Glutamatergic neuron (in vitro differentiated cells): ENCODE measurements around the gene ZSCAN31. TPM values are rescaled to one million over a fixed set of nuclear protein-coding genes. Genes with fewer than 3 reads are reported as not detected.

Experiments used
- DNase-seq: peaks from one replicate; pipeline ENCODE4 v3.0.0; 2022
- H3K27ac Mint-ChIP-seq: one replicate; pipeline ENCODE4 v1.8.0; 2020; ENCODE audit warnings: mild to moderate bottlenecking, mixed read lengths, inconsistent platforms; ENCODE audit not compliant: unreplicated experiment
- H3K27me3 Mint-ChIP-seq: one replicate; pipeline ENCODE4 v1.8.0; 2020; ENCODE audit warnings: mild to moderate bottlenecking, moderate library complexity, mixed read lengths, inconsistent platforms; ENCODE audit not compliant: unreplicated experiment
- H3K36me3 Mint-ChIP-seq: one replicate; pipeline ENCODE4 v1.8.0; 2020; ENCODE audit warnings: mild to moderate bottlenecking, mixed read lengths, inconsistent platforms; ENCODE audit not compliant: unreplicated experiment
- H3K4me1 Mint-ChIP-seq: one replicate; pipeline ENCODE4 v1.8.0; 2020; ENCODE audit warnings: mild to moderate bottlenecking, low read depth, mixed read lengths, inconsistent platforms; ENCODE audit not compliant: unreplicated experiment
- H3K4me3 Mint-ChIP-seq: one replicate; pipeline ENCODE4 v1.8.0; 2020; ENCODE audit warnings: mild to moderate bottlenecking, mixed read lengths, inconsistent platforms; ENCODE audit not compliant: unreplicated experiment
- H3K9me3 Mint-ChIP-seq: one replicate; pipeline ENCODE4 v1.8.0; 2020; ENCODE audit warnings: mild to moderate bottlenecking, moderate library complexity, mixed read lengths, inconsistent platforms; ENCODE audit not compliant: unreplicated experiment
- CTCF ChIP-seq: fragments of 200-600 bp; sonication (generic); IDR thresholded peaks from one replicate; pipeline ENCODE4 v1.5.0; 2021; ENCODE audit not compliant: partially characterized antibody, unreplicated experiment
- total RNA-seq: library from RNA; stranded (reverse); fragmentation: NEBNext Ultra II Directional; extraction: Animal tissue kit (Norgen Biotek cat#: 25700); gene quantifications from one replicate; pipeline ENCODE4 v1.2.1, GENCODE V29; 2021; ENCODE audit not compliant: unreplicated experiment

Gene ZSCAN31
- total RNA-seq, 1 donor from 2014 or later = 6.9 TPM

- TF ChIP-seq CTCF = no peak
- no peak overlapping the region for H3K27ac Mint-ChIP-seq
- peaks cover 2% of the 10 kb centered on the region for H3K9me3 Mint-ChIP-seq
- peaks cover 5% of the 10 kb centered on the region for H3K36me3 Mint-ChIP-seq
- no peak for DNase-seq
- H3K27me3 Mint-ChIP-seq = peaks cover 2% of the 10 kb centered on the region
- H3K4me3 Mint-ChIP-seq = no peak overlapping the region
- peaks cover 14% of the 10 kb centered on the region for H3K4me1 Mint-ChIP-seq
These were observed 42.7 kb upstream of the ZSCAN31 start for GRCh38 chr6:28378644-28379043.

DNA sequence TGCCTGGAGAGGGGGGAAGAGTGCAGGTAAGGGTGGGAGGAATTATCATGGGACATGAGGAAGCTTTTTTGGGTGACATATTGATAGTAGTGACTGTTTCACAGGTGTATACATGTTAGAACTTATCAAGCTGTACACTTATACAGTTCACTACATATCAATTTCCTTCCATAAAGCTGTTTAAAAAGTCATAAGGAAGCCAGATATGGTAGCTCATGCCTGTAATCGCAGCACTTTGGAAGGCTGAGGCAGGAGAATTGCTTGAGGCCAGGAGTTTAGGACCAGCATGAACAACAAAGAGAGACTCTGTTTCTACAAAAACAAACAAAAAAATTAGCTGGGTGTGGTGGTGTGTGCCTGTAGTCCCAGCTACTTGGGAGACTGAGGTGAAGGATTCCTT is 41.9 kb upstream of the ZSCAN31 start:
- no peak for DNase-seq
- H3K36me3 Mint-ChIP-seq = peaks cover 5% of the 10 kb centered on the region
- peaks cover 2% of the 10 kb centered on the region for H3K27me3 Mint-ChIP-seq
- no peak overlapping the region for H3K4me3 Mint-ChIP-seq
- peaks cover 11% of the 10 kb centered on the region for H3K4me1 Mint-ChIP-seq
- H3K9me3 Mint-ChIP-seq = no peaks in the 10 kb centered on the region
- no peak overlapping the region for H3K27ac Mint-ChIP-seq
- no peak for TF ChIP-seq CTCF

- no peaks in the 10 kb centered on the region for H3K4me1 Mint-ChIP-seq
- H3K27me3 Mint-ChIP-seq = peaks cover 2% of the 10 kb centered on the region
- H3K27ac Mint-ChIP-seq = no peak overlapping the region
- no peaks in the 10 kb centered on the region for H3K36me3 Mint-ChIP-seq
- TF ChIP-seq CTCF = no peak
- H3K9me3 Mint-ChIP-seq = no peaks in the 10 kb centered on the region
- H3K4me3 Mint-ChIP-seq = no peak overlapping the region
- DNase-seq = no peak
These were observed 38.0 kb upstream of the ZSCAN31 start for GRCh38 chr6:28373925-28374324.

GRCh38 chr6:28371706-28372451 is 35.9 kb upstream of the ZSCAN31 start:
- Mint-ChIP-seq H3K36me3 (no peaks in the 10 kb centered on the region), H3K9me3 (no peaks in the 10 kb centered on the region), H3K4me1 (no peaks in the 10 kb centered on the region), H3K4me3 (no peak overlapping the region), H3K27ac (no peak overlapping the region), H3K27me3 (no peaks in the 10 kb centered on the region)
- no peak for DNase-seq
- TF ChIP-seq CTCF = no peak

DNA sequence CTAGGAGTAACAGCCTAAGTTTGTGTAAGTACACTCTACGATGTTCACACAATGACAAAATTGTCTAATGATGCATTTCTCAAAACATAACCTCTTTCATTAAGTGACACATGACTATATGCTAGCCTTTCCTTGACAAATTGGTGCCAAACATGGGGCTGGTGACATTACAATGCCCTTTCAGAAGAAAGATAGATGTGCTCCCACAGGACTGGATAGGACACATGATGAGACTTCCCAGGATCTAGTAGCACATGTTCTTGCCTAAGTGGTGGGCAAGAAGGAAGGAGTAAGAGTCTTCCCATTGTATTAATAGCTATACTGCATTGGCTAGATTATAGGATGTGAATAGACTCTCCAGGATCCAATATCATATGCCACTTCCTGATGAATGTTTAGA is 35.3 kb upstream of the ZSCAN31 start:
- no peak overlapping the region for H3K4me3 Mint-ChIP-seq

More for the DNA sequence above, 35.3 kb upstream of the ZSCAN31 start:
- TF ChIP-seq CTCF = no peak
- no peaks in the 10 kb centered on the region for H3K27me3 Mint-ChIP-seq
- no peaks in the 10 kb centered on the region for H3K36me3 Mint-ChIP-seq
- no peak for DNase-seq
- H3K4me1 Mint-ChIP-seq = no peaks in the 10 kb centered on the region
- H3K27ac Mint-ChIP-seq = no peak overlapping the region
- no peaks in the 10 kb centered on the region for H3K9me3 Mint-ChIP-seq
